IgD-negative memory B cell (primary cell): ENCODE measurements around the gene GIGYF2. TPM values are rescaled to one million over a fixed set of nuclear protein-coding genes. Genes with fewer than 3 reads are reported as not detected.
"Not testable (repeated sequence)": the region's sequence is repeated elsewhere in the genome, so short reads cannot be mapped to it uniquely, and the experiment has no call there.

ENCODE experiments used
- H3K27ac Mint-ChIP-seq, 3 donors: one replicate each; pipeline ENCODE4 v1.8.0; 2020 to 2022; ENCODE audit warnings: mild to moderate bottlenecking in 3 of 3, mixed read lengths in 3 of 3, moderate library complexity in 1 of 3
- H3K27me3 Mint-ChIP-seq: one replicate; pipeline ENCODE4 v1.8.0; 2021; ENCODE audit warnings: mixed read lengths
- H3K36me3 Mint-ChIP-seq: one replicate; pipeline ENCODE4 v1.8.0; 2020; ENCODE audit warnings: mild to moderate bottlenecking, mixed read lengths
- H3K4me1 Mint-ChIP-seq, 3 donors: one replicate each; pipeline ENCODE4 v1.8.0; 2020 to 2022; ENCODE audit warnings: mixed read lengths in 3 of 3, mild to moderate bottlenecking in 1 of 3
- H3K4me3 Mint-ChIP-seq, 4 donors: one replicate each; pipeline ENCODE4 v1.8.0; 2020 to 2022; ENCODE audit warnings: mild to moderate bottlenecking in 4 of 4, mixed read lengths in 4 of 4, moderate library complexity in 3 of 4
- H3K9me3 Mint-ChIP-seq, 3 donors: one replicate each; pipeline ENCODE4 v1.8.0; 2020 to 2021; ENCODE audit warnings: mixed read lengths in 3 of 3, mild to moderate bottlenecking in 1 of 3
- polyA plus RNA-seq: library from polyadenylated mRNA; unstranded; fragments of 300-500 nt; fragmentation: Illumina TruSeq; gene quantifications from one replicate; pipeline ENCODE4 v1.2.3, GENCODE V29; 2021

The GIGYF2 gene
- polyA plus RNA-seq, 1 donor from 2014 or later = 24.3 TPM

DNA sequence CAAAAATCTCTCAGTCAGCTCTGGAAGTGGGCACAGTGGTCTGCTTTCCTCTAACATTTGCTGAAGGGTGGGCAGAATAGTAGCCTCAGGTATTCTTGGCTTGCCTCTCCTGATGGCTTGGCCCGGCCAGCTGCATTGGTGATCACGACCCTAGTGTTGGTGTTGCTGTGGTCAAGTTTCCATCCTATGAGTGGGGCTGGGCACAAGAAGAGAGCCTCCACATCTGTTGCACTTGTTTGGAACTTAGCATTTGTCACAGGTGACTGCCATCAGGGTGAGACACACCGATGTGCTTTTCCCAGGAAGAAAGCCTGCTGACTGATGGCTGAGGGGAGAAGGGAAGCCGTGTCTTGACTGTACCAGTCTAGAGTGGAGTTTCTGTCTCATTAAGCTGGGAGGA is 139.8 kb downstream of the GIGYF2 start:
- Mint-ChIP-seq H3K4me3 (peak overlapping the region in 1 of 4 donors; percentile 49), H3K9me3 (no peaks in the 10 kb centered on the region), H3K4me1 (peaks cover 21 to 28% (median 26%) of the 10 kb centered on the region in 3 donors), H3K36me3 (peaks cover 21% of the 10 kb centered on the region), H3K27me3 (no peaks in the 10 kb centered on the region), H3K27ac (peak overlapping the region in 2 of 3 donors; percentile 54 to 69)

DNA sequence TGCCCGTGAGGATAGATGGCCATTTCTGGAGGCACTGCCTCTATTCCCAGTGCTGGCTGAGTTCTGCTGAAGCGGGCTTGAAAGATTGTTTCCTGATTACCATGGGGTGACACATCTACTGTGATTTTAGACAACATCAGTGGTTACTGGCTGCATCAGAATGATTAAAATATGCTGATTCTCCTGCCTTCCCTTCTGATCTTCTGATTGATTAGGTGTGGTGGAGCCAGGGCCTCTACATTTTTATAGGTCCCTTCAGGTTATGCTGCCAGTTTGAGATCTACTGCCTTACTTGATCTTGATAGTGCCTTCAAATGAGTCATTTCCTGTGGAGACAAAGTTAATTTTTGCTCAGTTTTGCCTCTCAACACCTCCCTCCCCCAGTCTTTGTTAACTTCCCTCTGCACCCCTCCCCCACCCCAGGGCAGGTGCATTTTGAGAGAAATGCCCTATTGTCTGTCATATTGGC is 141.3 kb downstream of the GIGYF2 start:
- H3K4me1 Mint-ChIP-seq = peaks cover 21 to 28% (median 26%) of the 10 kb centered on the region in 3 donors
- H3K9me3 Mint-ChIP-seq = no peaks in the 10 kb centered on the region
- peak overlapping the region; percentile 8 to 91 (median 85) for H3K27ac Mint-ChIP-seq
- H3K36me3 Mint-ChIP-seq = peaks cover 14% of the 10 kb centered on the region
- H3K4me3 Mint-ChIP-seq = peak overlapping the region in 3 of 4 donors; percentile 22 to 89 (median 79)
- H3K27me3 Mint-ChIP-seq = no peaks in the 10 kb centered on the region

DNA sequence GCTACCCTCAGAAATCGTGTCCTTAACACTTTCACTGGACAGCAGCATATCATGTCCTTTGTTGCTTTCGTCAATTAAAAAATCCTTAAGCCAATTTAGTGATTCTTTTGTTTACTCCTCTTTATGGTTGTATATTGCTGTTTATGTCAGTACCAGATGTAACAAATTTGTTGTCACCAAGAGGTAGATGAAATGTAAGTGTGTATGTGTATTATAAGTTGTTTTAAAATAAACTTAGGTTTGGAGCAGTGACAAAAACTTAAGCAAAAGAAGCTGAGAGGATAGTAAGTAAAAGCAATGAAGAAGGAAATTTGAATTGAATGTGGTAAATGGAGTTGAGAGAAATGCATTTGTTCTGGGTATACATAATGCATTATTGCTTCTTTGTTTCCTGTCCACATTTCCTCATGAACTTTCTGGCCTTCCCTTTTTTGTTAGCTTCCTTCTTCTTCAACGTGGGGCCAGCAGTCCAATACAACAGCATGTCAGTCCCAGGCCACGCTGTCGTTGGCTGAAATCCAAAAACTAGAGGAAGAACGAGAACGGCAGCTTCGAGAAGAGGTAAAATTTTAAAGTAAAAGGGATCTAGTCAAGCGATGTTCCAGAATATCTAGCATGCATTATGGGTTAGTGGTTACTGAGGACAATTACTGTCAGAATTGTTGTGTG is 142.4 kb downstream of the GIGYF2 start:
- peaks cover 21 to 28% (median 28%) of the 10 kb centered on the region in 3 donors for H3K4me1 Mint-ChIP-seq
- H3K4me3 Mint-ChIP-seq = no peak overlapping the region
- no peaks in the 10 kb centered on the region for H3K27me3 Mint-ChIP-seq

DNA sequence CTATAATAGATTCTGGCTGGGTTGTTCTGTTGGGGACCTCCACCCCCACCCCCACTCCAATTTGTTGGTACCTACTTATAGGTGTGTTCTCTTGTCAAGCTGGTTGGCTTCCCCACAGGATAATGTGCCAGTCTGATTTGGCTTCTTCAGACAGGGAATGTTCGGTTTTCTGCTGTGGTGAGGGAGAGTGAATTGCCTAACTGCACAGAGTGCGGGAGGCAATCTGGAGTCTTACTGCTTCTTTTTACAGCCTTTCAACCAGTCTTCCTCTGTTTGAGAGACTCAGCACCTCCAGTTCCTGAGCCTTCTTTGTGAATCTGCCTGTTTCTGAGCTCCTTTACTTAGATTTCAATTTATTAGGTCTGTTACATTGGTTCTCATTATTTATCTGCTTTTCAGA is 145.6 kb downstream of the GIGYF2 start:
- Mint-ChIP-seq H3K4me3 (no peak overlapping the region), H3K27me3 (no peaks in the 10 kb centered on the region), H3K9me3 (no peaks in the 10 kb centered on the region), H3K27ac (no peak overlapping the region), H3K4me1 (peaks cover 20 to 23% (median 23%) of the 10 kb centered on the region in 3 donors), H3K36me3 (peaks cover 7% of the 10 kb centered on the region)

More for the DNA sequence above, 142.4 kb downstream of the GIGYF2 start:
- Mint-ChIP-seq H3K9me3 (no peaks in the 10 kb centered on the region), H3K27ac (peak overlapping the region in 2 of 3 donors; percentile 5 to 65), H3K36me3 (peaks cover 10% of the 10 kb centered on the region)

DNA sequence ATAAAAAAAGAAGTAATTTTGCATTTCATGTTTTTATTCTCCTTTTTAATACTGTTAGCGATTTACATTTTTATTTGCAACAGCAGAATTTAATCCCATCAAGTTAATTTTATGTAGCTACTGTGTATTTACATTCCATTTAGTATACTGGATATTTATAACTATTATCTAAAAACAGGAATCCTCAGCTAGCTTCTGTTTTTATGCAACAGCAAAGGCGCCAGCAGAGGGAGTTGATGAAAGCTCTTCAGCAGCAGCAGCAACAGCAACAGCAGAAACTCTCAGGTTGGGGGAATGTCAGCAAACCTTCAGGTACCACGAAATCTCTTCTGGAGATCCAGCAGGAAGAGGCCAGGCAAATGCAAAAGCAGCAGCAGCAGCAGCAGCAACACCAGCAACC is 146.7 kb downstream of the GIGYF2 start:
- H3K27ac Mint-ChIP-seq = no peak overlapping the region
- H3K9me3 Mint-ChIP-seq = no peaks in the 10 kb centered on the region
- peaks cover 9 to 12% (median 11%) of the 10 kb centered on the region in 3 donors for H3K4me1 Mint-ChIP-seq
- H3K4me3 Mint-ChIP-seq = no peak overlapping the region
- no peaks in the 10 kb centered on the region for H3K27me3 Mint-ChIP-seq
- H3K36me3 Mint-ChIP-seq = peaks cover 7% of the 10 kb centered on the region

DNA sequence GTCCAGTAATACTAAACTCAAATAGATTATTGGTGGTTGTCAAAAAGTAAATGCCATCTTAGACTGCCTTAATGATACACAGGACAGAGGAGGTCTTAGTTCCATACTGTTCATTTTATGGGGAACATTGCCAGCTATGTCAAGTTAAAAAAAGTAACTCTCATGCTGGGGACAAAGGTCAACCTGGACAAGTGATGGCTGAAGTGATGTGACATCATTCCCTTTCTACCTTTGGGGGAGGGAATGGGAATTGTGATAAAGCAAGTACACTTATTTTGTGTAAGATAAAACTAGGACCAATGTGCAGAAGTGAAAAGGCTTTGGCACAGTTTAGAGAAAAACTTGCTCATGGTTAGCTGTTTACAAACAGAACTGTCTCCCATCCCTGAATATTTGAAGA is 148.9 kb downstream of the GIGYF2 start:
- Mint-ChIP-seq H3K4me1 (peaks cover 0 to 2% (median 0%) of the 10 kb centered on the region in 3 donors), H3K36me3 (peaks cover 4% of the 10 kb centered on the region), H3K27ac (no peak overlapping the region), H3K9me3 (no peaks in the 10 kb centered on the region), H3K4me3 (no peak overlapping the region), H3K27me3 (no peaks in the 10 kb centered on the region)

DNA sequence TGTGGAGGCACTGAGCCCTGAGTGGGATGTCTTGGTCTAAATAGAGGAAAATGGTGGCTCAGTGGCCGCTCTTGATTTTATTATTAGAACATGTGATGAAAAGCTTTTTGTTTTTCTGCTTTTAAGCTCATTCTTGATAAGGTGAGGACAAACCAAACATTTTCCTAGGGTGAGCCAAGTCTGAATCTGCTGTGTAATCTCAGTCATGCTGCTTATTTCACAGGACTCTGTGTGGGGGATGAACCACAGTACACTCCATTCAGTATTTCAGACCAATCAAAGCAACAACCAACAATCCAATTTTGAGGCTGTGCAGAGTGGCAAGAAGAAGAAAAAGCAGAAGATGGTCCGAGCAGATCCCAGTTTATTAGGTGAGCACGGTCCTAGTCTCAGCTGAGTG is 152.9 kb downstream of the GIGYF2 start:
- Mint-ChIP-seq H3K9me3 (no peaks in the 10 kb centered on the region), H3K27ac (peak overlapping the region in 1 of 3 donors; percentile 16), H3K4me3 (no peak overlapping the region), H3K4me1 (no peaks in the 10 kb centered on the region), H3K36me3 (peaks cover 4% of the 10 kb centered on the region), H3K27me3 (no peaks in the 10 kb centered on the region)

DNA sequence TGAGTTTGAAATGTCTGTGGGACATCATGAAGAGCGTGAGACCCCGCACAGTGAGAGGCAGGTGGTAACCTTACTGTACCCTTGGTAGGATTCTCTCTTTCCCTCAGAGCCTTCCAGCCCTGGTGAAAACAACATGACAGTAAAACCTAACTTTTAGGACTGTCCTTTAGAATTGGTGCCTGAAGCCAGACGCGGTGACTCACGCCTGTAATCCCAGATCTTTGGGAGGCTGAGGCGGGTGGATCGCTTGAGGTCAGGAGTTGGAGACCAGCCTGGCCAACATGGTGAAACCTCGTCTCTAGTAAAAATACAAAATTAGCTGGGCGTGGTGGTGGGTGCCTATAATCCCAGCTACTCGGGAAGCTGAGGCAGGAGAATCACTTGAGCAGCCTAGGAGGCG is 154.9 kb downstream of the GIGYF2 start:
- H3K4me1 Mint-ChIP-seq, H3K9me3 Mint-ChIP-seq, H3K27me3 Mint-ChIP-seq, H3K27ac Mint-ChIP-seq, H3K36me3 Mint-ChIP-seq, H3K4me3 Mint-ChIP-seq: not testable (repeated sequence)

DNA sequence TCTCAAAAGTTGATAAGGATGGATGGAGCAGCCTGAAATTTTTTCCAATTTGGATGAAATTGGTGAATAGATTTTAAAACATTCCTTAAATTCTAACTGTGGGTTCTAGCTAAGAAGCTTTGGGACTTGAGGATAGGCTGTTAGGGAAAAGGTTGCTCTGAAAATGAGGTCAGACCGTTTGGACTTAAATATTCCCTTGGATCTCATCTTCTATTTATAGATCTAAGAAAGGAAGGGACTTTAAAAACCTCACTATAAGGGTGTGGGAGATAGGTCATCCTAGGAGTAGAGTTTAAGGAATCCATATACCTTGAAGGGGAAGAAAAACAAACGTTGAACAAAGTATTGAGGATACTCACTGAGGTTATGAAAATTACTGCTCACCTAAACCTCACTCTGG is 155.5 kb downstream of the GIGYF2 start:
- no peaks in the 10 kb centered on the region for H3K4me1 Mint-ChIP-seq
- H3K9me3 Mint-ChIP-seq = no peaks in the 10 kb centered on the region
- no peaks in the 10 kb centered on the region for H3K27me3 Mint-ChIP-seq
- peaks cover 7% of the 10 kb centered on the region for H3K36me3 Mint-ChIP-seq
- no peak overlapping the region for H3K4me3 Mint-ChIP-seq
- H3K27ac Mint-ChIP-seq = peak overlapping the region in 1 of 3 donors; percentile 16

DNA sequence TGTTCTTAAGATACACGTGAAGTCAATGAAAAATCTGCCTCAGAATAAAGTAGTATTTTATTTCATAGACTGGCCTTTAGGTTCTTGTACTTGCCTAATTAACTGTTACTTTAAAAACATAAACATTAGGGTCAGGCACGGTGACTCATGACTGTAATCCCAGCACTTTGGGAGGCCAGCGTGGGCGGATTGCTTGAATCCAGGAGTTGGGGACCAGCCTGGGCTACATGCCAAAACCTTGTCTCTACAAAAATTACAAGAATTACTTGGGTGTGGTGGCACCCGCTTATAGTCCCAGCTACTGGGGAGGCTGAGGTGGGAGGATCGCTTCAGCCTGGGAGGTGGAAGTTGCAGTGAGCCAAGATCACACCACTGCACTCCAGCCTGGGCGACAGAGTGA is 157.0 kb downstream of the GIGYF2 start:
- Mint-ChIP-seq H3K27me3 (no peaks in the 10 kb centered on the region), H3K4me3 (no peak overlapping the region), H3K9me3 (no peaks in the 10 kb centered on the region), H3K4me1 (no peaks in the 10 kb centered on the region), H3K27ac (no peak overlapping the region), H3K36me3 (peaks cover 7% of the 10 kb centered on the region)

DNA sequence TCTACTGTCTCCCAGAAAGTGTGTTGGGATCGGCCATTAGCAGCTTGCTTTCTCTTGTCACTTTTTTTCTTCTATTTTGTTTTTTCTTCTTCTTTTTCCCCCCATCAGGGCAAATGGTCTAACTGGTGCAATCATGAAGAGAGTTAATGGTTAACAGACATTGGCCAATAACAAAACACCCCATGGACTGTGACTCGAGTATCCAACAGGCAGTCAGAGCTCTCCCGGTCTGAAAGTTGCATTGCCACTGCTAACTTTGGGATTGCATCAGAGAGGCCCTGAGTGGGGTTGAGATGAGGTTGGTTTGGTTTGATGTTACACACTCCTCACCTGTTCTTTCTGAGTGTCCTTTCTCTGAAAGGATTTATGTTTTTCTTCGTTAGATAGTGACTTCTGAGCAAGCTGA is 160.0 kb downstream of the GIGYF2 start:
- Mint-ChIP-seq H3K27ac (no peak overlapping the region), H3K27me3 (no peaks in the 10 kb centered on the region), H3K4me3 (no peak overlapping the region), H3K4me1 (no peaks in the 10 kb centered on the region), H3K9me3 (no peaks in the 10 kb centered on the region), H3K36me3 (peaks cover 3% of the 10 kb centered on the region)

DNA sequence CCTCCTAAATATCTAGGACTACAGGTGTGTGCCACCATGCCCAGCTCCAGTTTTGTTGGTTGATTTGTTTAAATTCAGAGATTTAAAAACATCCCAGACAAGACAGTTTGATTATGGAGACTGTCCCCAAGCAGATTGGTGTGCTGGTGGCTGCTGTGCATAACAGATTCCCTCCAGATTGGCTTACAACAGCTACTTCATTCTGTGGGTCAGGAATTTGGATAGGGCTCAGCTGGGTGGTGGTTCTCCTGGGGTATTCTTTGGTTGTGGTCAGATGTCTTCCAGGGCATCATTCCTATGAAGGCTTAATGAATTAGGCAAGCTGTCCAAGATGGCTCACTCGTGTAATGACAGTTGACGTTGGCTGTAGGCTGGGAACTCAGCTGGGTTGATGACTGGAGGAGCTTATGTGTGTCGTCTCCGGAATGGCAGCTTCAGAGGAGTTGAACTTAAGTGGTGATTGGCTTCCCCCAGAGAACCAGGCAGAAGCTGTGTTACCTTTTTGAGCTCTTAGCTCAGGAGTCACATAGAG is 162.3 kb downstream of the GIGYF2 start:
- no peak overlapping the region for H3K4me3 Mint-ChIP-seq
- H3K9me3 Mint-ChIP-seq = no peaks in the 10 kb centered on the region
- peaks cover 3% of the 10 kb centered on the region for H3K36me3 Mint-ChIP-seq
- no peaks in the 10 kb centered on the region for H3K4me1 Mint-ChIP-seq
- H3K27ac Mint-ChIP-seq = peak overlapping the region in 1 of 3 donors; percentile 43
- H3K27me3 Mint-ChIP-seq = no peaks in the 10 kb centered on the region

DNA sequence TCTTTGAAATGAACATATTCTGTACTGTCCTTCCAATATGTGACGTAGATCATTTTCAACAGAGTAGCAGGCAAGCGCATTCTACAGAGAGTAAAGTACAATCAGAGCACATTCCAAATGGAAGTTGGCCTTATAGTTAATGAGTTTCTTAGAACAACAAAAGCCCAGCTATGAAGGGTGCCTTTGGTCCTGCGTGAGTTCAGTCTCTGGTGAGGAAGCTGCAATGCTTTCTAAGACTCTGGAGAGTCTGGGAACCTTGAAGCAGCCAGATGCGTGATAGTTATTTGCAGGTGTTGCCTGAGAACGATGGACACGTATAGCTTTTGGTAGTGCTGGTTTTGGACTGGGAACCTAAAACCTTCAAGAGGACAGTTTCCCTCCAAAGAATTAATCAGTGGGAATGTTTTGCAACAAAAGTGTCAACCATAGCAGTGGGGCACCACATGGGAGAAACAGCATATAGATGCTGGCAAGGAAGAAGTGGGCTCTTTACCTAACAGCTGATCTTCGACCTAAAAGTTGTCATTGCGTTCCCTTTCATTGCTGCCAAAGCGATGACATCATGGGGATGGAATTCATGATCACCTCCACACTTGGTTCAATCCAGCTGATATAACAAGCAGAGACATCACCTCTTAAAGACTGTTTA is 163.6 kb downstream of the GIGYF2 start:
- H3K27me3 Mint-ChIP-seq = no peaks in the 10 kb centered on the region
- no peak overlapping the region for H3K4me3 Mint-ChIP-seq
- H3K9me3 Mint-ChIP-seq = no peaks in the 10 kb centered on the region
- no peaks in the 10 kb centered on the region for H3K4me1 Mint-ChIP-seq
- peaks cover 2% of the 10 kb centered on the region for H3K36me3 Mint-ChIP-seq
- no peak overlapping the region for H3K27ac Mint-ChIP-seq

DNA sequence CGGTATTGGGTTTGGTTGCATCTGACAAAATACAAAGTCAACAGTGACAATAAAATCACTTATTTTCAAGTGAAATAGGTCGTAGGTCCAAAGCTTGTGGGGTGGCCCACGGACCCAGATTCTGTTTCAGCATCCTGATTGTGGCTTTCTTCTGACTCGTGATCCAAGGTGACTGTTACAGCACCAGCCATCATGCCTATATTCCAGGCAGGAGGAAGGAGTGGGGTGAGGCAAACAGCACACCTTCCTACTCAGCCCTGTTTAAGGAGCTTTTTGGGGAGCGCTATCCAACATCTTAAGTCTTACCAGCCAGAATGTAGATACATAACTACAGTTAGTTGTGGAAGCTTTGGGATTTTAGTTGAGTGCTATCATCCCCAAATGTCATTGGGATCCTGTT is 164.2 kb downstream of the GIGYF2 start:
- Mint-ChIP-seq H3K27me3 (no peaks in the 10 kb centered on the region), H3K9me3 (no peaks in the 10 kb centered on the region), H3K36me3 (peaks cover 2% of the 10 kb centered on the region), H3K4me1 (no peaks in the 10 kb centered on the region), H3K4me3 (no peak overlapping the region), H3K27ac (no peak overlapping the region)

DNA sequence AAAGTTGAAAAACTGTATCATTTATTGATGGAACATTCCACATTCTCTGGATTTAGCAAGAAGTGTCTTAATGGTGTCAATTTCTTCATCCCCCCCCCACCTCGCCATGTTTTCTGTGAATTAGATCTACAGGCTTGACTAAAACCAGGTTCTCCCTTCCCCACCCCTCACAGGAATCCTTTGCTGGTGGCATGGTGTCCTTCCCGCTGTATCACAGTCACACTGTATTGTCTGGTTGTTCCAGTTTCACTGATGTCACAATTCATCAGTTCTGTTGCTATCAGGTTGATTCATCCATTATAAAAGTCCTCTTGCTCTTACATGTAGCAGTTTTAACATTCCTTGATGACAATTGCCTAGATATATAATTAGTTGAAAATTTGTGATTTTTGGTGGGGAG is 166.9 kb downstream of the GIGYF2 start:
- Mint-ChIP-seq H3K9me3 (no peaks in the 10 kb centered on the region), H3K27ac (no peak overlapping the region), H3K4me1 (no peaks in the 10 kb centered on the region), H3K27me3 (no peaks in the 10 kb centered on the region), H3K36me3 (peaks cover 2% of the 10 kb centered on the region), H3K4me3 (no peak overlapping the region)

DNA sequence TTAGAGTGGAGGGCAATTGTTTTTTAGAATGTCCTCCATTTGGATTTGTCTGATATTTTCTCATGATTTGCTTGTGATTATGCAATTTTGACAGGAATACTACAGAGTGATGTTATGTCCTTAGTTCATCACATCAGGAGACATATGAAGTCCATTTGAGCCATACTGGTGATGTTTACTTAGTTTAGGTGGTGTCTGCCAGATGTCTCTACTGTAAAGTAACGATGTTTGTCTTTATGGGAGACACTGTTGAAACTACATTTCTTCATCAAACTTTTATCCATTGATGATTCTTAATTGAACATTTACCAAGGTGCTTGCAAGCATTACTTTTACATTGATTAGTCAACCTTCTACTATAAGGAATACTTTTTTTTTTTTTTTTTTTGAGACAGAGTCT is 168.0 kb downstream of the GIGYF2 start:
- no peak overlapping the region for H3K27ac Mint-ChIP-seq
- peaks cover 0 to 2% (median 0%) of the 10 kb centered on the region in 3 donors for H3K4me1 Mint-ChIP-seq
- H3K36me3 Mint-ChIP-seq = peaks cover 2% of the 10 kb centered on the region
- no peak overlapping the region for H3K4me3 Mint-ChIP-seq
- peaks cover 1% of the 10 kb centered on the region for H3K27me3 Mint-ChIP-seq
- H3K9me3 Mint-ChIP-seq = no peaks in the 10 kb centered on the region
